ENCODE results near the gene RBM20.
"Not testable (repeated sequence)": the region's sequence is repeated elsewhere in the genome, so short reads cannot be mapped to it uniquely, and the experiment has no call there.

The RBM20 gene

DNA sequence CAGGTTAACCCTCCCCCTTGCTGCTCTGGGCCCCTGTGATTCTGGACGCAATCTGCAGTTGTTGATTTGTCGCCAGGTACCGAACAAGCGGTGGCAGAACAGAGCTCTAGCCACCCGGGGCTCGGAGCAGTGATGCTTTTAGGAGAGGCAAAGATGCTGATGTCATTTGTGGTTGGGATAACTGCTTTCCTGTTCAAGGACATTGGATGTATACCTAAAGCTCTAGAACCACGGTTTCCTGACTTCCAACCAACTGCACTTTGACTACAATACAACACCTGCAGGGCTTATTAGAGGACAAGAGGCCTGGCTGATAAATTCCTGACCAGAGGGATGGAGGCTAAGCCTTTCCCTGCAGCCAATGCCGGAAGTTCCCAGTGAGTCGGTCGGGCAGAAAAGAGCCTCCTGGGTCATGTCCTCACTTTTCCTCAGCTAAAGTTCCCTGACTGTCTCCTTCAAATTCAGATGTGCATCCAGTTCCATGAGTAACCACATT, 6.5 kb upstream of the RBM20 start:
- peaks cover 13% of the 10 kb centered on the region for H3K4me1 ChIP-seq
- peaks cover 7% of the 10 kb centered on the region; the same call in 1 of the 2 replicates for H4K20me1 ChIP-seq
- no peak overlapping the region for H3K27ac ChIP-seq
- H3K4me3 ChIP-seq: no peak overlapping the region
- no peak overlapping the region for H3K4me2 ChIP-seq
- TF ChIP-seq Cebpa-rat (IDR thresholded peaks at IDR 0.05): no peak
- no peak overlapping the region for H3K9ac ChIP-seq
- H3K27me3 ChIP-seq: peaks cover 23% of the 10 kb centered on the region
- no peaks in the 10 kb centered on the region for H3K9me3 ChIP-seq
- H3K36me3 ChIP-seq: no peaks in the 10 kb centered on the region

GRCh38 chr10:110638319-110638718, 5.8 kb upstream of the RBM20 start:
- no peak overlapping the region for H3K9ac ChIP-seq
- H3K4me1 ChIP-seq: peaks cover 14% of the 10 kb centered on the region
- H3K27ac ChIP-seq: no peak overlapping the region
- TF ChIP-seq Cebpa-rat (IDR thresholded peaks at IDR 0.05): no peak
- H3K4me3 ChIP-seq: no peak overlapping the region
- no peak overlapping the region for H3K4me2 ChIP-seq
- no peaks in the 10 kb centered on the region for H3K9me3 ChIP-seq
- peaks cover 14% of the 10 kb centered on the region for H4K20me1 ChIP-seq
- peaks cover 30% of the 10 kb centered on the region for H3K27me3 ChIP-seq
- H3K36me3 ChIP-seq: no peaks in the 10 kb centered on the region

DNA sequence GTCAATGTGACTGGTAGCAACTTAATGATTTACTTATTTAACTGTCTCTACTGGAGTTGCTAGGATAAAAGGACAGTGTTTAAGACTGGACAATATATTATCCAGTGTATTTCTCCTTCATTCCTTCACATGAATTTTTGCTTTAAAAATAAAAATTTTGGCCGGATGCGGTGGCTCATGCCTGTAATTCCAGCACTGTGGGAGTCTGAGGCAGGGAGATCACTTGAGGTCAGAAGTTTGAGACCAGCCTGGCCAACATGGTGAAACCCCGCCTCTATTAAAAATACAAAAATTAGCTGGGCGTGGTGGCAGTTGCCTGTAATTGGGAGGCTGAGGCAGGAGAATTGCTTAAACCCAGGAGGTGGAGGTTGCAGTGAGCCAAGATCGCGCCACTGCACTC, 5.1 kb upstream of the RBM20 start:
- H3K9ac ChIP-seq, H3K27ac ChIP-seq, H3K4me2 ChIP-seq, H3K4me3 ChIP-seq, H3K36me3 ChIP-seq, H3K9me3 ChIP-seq: not testable (repeated sequence)
- peaks cover 22% of the 10 kb centered on the region for H3K4me1 ChIP-seq
- peaks cover 37% of the 10 kb centered on the region for H3K27me3 ChIP-seq
- peaks cover 22% of the 10 kb centered on the region for H4K20me1 ChIP-seq

GRCh38 chr10:110639858-110640257, 4.3 kb upstream of the RBM20 start:
- H3K27ac ChIP-seq, H3K9me3 ChIP-seq, H3K4me3 ChIP-seq, H3K36me3 ChIP-seq, H3K4me2 ChIP-seq, H3K9ac ChIP-seq: not testable (repeated sequence)
- Histone ChIP-seq H3K4me1 (peaks cover 25% of the 10 kb centered on the region), H3K27me3 (peaks cover 45% of the 10 kb centered on the region), H4K20me1 (peaks cover 30% of the 10 kb centered on the region)

DNA sequence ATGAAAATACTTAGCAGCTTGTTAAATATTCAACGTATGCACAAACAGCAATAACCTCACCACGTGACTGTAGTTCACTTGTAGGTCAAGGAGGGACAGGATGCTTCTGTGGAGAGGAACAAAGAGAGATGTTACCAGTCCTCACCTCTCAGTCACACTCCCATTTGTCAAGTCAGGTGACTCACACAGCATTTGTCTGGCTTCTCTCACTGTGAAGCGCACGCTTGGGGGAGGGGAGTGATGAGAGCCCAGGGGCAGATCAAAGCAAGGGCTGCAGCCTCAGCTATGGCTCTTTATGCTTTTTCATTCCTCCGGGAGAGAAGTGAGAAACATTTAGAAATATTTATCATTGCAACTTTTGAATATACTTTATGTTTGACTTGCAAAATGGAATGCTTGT, 2.9 kb upstream of the RBM20 start:
- Histone ChIP-seq H3K27ac (no peak overlapping the region), H3K9ac (no peak overlapping the region), H3K4me3 (no peak overlapping the region), H3K4me2 (no peak overlapping the region), H3K36me3 (no peaks in the 10 kb centered on the region), H4K20me1 (peaks cover 34% of the 10 kb centered on the region), H3K27me3 (peaks cover 57% of the 10 kb centered on the region), H3K4me1 (peaks cover 18% of the 10 kb centered on the region), H3K9me3 (no peaks in the 10 kb centered on the region)
- TF ChIP-seq Cebpa-rat (IDR thresholded peaks at IDR 0.05): no peak

DNA sequence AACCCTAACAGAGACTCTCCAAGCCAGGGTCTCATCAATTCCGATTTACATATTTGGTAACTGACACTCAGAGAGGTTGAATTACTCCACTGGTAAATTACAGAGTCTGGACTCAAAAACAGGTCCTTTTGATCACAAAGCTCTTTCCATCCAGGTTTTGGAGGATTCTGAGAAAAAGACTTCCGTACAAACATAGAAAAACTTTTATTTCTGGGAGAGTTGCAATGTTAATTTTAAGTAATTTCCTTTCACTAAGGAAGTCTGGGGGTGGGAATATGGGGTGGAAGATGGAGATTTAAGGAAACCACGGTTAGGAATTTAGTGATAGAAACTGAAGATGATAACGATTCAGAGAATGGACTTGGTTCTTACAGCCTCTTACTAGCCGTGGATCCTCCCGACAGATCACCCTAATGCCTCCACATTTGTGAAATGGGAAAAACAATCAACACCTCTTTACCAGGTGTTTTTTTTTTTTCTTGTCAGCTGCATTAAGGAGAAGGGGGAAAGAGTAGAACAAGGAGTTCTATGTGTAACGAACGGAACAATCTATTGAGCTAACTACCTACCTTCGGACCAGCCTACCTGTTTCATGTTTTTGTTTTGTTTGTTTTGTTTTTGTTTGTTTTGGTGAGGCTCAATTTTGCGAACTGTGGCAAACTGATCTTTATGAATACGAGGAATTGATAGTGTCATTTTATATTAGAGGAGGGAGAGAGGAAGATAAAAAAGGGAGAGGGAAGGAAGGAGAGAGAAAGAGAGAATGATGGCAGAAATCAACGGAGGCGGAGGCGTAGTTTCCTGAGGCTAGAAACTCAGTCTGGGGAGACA, 1.7 kb upstream of the RBM20 start:
- H3K4me2 ChIP-seq: no peak overlapping the region
- TF ChIP-seq Cebpa-rat (IDR thresholded peaks at IDR 0.05): no peak
- H3K27ac ChIP-seq: no peak overlapping the region
- no peak overlapping the region for H3K9ac ChIP-seq
- H3K4me3 ChIP-seq: no peak overlapping the region
- H3K36me3 ChIP-seq: no peaks in the 10 kb centered on the region
- H4K20me1 ChIP-seq: peaks cover 34% of the 10 kb centered on the region
- H3K27me3 ChIP-seq: peaks cover 66% of the 10 kb centered on the region
- peaks cover 18% of the 10 kb centered on the region for H3K4me1 ChIP-seq
- no peaks in the 10 kb centered on the region for H3K9me3 ChIP-seq

DNA sequence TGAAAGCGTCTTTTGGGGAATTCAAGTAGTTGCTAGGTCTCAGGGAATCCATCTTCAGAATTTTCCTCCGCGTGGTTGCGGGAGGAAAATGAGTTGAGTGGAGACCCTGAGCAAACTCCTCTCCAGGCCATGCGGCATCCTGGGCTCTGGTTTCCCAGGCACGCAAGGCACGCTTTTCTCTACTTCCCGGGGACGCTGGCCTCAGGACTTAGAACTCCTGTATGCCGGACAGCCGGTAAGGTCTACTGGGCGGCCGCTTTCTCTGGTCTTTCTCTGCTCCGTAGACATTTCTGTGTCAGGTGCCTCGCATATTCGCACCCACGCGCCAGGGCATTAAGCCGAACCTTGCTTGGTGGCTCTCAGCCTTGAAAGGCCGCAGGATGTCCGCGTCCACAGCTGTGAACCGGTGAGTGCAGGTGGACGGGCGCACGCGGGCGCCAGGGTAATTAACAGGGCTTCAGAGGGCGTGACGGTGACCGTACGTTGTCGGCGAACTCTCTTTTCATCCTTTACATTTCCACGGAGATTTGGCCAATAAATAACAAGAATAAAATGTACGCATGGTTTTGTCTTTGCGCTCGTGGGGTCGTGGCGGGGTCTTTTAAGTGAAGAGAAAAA, 992 bp upstream of the RBM20 start:
- H3K9ac ChIP-seq: no peak overlapping the region
- H3K27ac ChIP-seq: no peak overlapping the region
- H3K4me3 ChIP-seq: peak overlapping the region; percentile 68
- H3K9me3 ChIP-seq: no peaks in the 10 kb centered on the region
- H4K20me1 ChIP-seq: peaks cover 34% of the 10 kb centered on the region
- H3K4me1 ChIP-seq: peaks cover 18% of the 10 kb centered on the region
- no peaks in the 10 kb centered on the region for H3K36me3 ChIP-seq
- peaks cover 66% of the 10 kb centered on the region for H3K27me3 ChIP-seq
- no peak for TF ChIP-seq Cebpa-rat (IDR thresholded peaks at IDR 0.05)
- H3K4me2 ChIP-seq: peak overlapping the region; percentile 99

DNA sequence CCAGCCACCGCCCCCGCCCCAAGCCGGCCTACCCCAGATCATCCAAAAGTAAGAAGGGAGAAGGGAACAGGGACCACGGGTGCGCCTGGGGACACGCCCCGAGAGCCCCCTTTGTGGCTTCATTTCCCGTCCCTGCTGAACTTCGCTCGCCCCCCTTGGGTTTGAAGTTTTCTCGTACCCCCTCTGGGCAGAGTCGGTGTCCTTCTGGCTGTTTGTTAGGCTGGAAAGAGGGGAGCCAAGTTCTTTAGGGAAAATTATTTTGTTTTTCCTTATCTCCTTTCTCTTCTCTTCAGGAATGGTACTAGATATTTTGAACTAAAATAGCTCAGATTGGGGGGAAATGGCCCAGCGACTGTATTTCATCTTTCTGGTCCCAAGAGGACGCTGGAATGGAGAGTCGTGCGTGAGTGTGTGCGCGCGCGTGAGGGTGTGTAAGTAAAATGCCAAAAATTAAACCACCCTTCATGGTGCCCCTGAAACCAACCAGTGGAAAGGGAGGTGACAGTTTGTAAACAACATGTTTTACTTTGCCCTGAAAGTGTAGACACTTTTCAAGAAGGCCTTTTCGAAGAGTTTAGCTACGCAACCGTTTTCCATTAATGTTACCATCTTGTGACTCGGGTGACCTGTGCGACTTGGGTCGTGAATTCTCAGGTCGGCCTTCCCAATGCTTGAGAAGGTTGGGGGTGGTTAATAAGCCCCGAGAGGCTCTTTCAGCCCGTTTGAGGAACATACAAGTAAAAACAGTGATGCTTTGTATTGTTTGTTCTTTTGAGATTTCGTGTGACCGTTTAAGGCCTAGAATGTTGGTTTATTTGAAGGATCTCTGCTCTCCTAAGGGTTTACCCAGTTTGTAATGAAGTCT, 694 bp downstream of the RBM20 start:
- no peak for TF ChIP-seq Cebpa-rat (IDR thresholded peaks at IDR 0.05)
- Histone ChIP-seq H3K36me3 (no peaks in the 10 kb centered on the region), H3K4me3 (peak overlapping the region; percentile 68), H3K27me3 (peaks cover 66% of the 10 kb centered on the region), H4K20me1 (peaks cover 34% of the 10 kb centered on the region), H3K4me2 (peak overlapping the region; percentile 99), H3K9me3 (no peaks in the 10 kb centered on the region), H3K4me1 (peaks cover 20% of the 10 kb centered on the region), H3K27ac (no peak overlapping the region), H3K9ac (no peak overlapping the region)

DNA sequence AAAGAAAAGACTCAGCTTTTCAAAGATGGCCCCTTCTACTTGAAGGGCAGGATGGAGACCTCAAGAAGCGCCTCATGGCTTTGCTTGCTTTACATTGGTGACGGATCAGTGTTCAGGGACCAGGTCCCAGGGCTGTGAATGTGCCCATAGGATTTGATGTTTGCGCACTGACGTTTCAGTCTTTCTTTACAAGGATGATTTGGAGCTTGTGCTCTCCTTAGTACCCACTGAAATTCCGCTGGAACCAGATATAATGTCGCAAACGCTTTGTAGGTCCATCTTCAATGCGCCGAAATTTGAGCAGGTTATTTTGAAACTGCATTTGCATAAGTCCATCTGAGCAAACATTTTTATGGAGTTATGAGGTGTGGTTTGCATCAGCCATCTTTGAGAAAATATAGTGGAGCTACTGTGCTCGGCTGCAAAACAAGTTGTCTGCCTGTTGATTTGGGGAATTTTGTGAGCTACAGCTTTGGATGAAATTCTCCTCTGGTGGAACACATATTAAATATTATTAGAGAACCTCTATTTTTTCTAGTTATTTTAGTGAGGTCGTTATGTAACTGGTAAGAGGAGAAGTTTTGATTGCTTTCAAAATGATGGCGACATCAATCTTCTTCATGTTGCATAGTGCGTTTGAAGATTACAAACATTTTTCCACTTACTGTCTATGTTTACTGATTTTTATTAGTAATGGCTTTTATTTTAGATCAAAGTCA, 2.4 kb downstream of the RBM20 start:
- H3K36me3 ChIP-seq: no peaks in the 10 kb centered on the region
- no peak overlapping the region for H3K4me3 ChIP-seq
- H3K9me3 ChIP-seq: no peaks in the 10 kb centered on the region
- H3K27me3 ChIP-seq: peaks cover 54% of the 10 kb centered on the region
- H3K27ac ChIP-seq: no peak overlapping the region
- peaks cover 37% of the 10 kb centered on the region for H3K4me1 ChIP-seq
- TF ChIP-seq Cebpa-rat (IDR thresholded peaks at IDR 0.05): no peak
- no peak overlapping the region for H3K4me2 ChIP-seq
- no peak overlapping the region for H3K9ac ChIP-seq
- H4K20me1 ChIP-seq: peaks cover 34% of the 10 kb centered on the region
